ENCODE results near the gene RASGRF2.

The RASGRF2 gene

GRCh38 chr5:81230416-81230815 is 270.3 kb downstream of the RASGRF2 start:
- no peak for TF ChIP-seq CTCF (IDR thresholded peaks at IDR 0.05)
- Histone ChIP-seq H3K4me1 (no peaks in the 10 kb centered on the region), H3K79me2 (no peaks in the 10 kb centered on the region), H2AFZ (no peak overlapping the region), H3K27ac (no peak overlapping the region), H3K27me3 (ENCODE audit: control insufficient read depth, insufficient read depth, low read length) (no peaks in the 10 kb centered on the region), H3K36me3 (ENCODE audit: control insufficient read depth, insufficient read depth, low read length) (no peaks in the 10 kb centered on the region), H3K4me2 (ENCODE audit: low read length) (no peak overlapping the region), H3K4me3 (ENCODE audit: low read depth, low read length) (no peak overlapping the region), H3K9ac (no peak overlapping the region), H3K9me3 (ENCODE audit: control insufficient read depth, low read length) (no peaks in the 10 kb centered on the region)

- peak overlapping the region; percentile 95 for H2AFZ ChIP-seq
Observed at GRCh38 chr5:81232464-81233079, 272.4 kb downstream of the RASGRF2 start.

GRCh38 chr5:81233080-81233634 is 273.0 kb downstream of the RASGRF2 start, which contains the start of gene CKMT2:
Gene CKMT2, plus strand, starts transcription at chr5:81233322. Its CDS starts 17,811 bp downstream, at chr5:81251133.
- no peak within 1 kb of the TSS for H3K9ac ChIP-seq
- H3K27me3 ChIP-seq (ENCODE audit: control insufficient read depth, insufficient read depth, low read length), result no peaks in the 10 kb centered on the region
- no peaks in the 10 kb centered on the region for H3K36me3 ChIP-seq (ENCODE audit: control insufficient read depth, insufficient read depth, low read length)
- no peaks in the 10 kb centered on the region for H3K4me1 ChIP-seq
- H2AFZ ChIP-seq, result peak within 1 kb of the TSS; percentile 95
- peak within 1 kb of the TSS; percentile 58 for H3K4me2 ChIP-seq (ENCODE audit: low read length)
- no peak for TF ChIP-seq CTCF (IDR thresholded peaks at IDR 0.05)
- no peaks in the 10 kb centered on the region for H3K79me2 ChIP-seq
- H3K9me3 ChIP-seq (ENCODE audit: control insufficient read depth, low read length), result no peaks in the 10 kb centered on the region
- H3K27ac ChIP-seq, result peak within 1 kb of the TSS; percentile 58
- H3K4me3 ChIP-seq (ENCODE audit: low read depth, low read length), result peak within 1 kb of the TSS; percentile 52

More at GRCh38 chr5:81232464-81233079, 272.4 kb downstream of the RASGRF2 start:
- Histone ChIP-seq H3K9me3 (ENCODE audit: control insufficient read depth, low read length) (no peaks in the 10 kb centered on the region), H3K27ac (peak overlapping the region; percentile 58), H3K36me3 (ENCODE audit: control insufficient read depth, insufficient read depth, low read length) (no peaks in the 10 kb centered on the region), H3K4me1 (no peaks in the 10 kb centered on the region), H3K4me2 (ENCODE audit: low read length) (peak overlapping the region; percentile 58), H3K9ac (no peak overlapping the region), H3K27me3 (ENCODE audit: control insufficient read depth, insufficient read depth, low read length) (no peaks in the 10 kb centered on the region), H3K79me2 (no peaks in the 10 kb centered on the region), H3K4me3 (ENCODE audit: low read depth, low read length) (peak overlapping the region; percentile 52)
- no peak for TF ChIP-seq CTCF (IDR thresholded peaks at IDR 0.05)

- TF ChIP-seq CTCF (IDR thresholded peaks at IDR 0.05), result no peak
- no peak overlapping the region for H3K27ac ChIP-seq
- H3K9me3 ChIP-seq (ENCODE audit: control insufficient read depth, low read length), result no peaks in the 10 kb centered on the region
- H3K79me2 ChIP-seq, result peaks cover 3% of the 10 kb centered on the region
- H3K27me3 ChIP-seq (ENCODE audit: control insufficient read depth, insufficient read depth, low read length), result no peaks in the 10 kb centered on the region
- peak overlapping the region; percentile 12 for H2AFZ ChIP-seq
- no peak overlapping the region for H3K9ac ChIP-seq
- no peaks in the 10 kb centered on the region for H3K36me3 ChIP-seq (ENCODE audit: control insufficient read depth, insufficient read depth, low read length)
- H3K4me1 ChIP-seq, result no peaks in the 10 kb centered on the region
- H3K4me3 ChIP-seq (ENCODE audit: low read depth, low read length), result peak overlapping the region; percentile 52
- H3K4me2 ChIP-seq (ENCODE audit: low read length), result peak overlapping the region; percentile 58
Observed at GRCh38 chr5:81234299-81234698, 274.1 kb downstream of the RASGRF2 start.

GRCh38 chr5:81234801-81235200 is 274.6 kb downstream of the RASGRF2 start:
- no peak overlapping the region for H2AFZ ChIP-seq
- H3K36me3 ChIP-seq (ENCODE audit: control insufficient read depth, insufficient read depth, low read length), result no peaks in the 10 kb centered on the region
- H3K27ac ChIP-seq, result no peak overlapping the region
- H3K4me1 ChIP-seq, result no peaks in the 10 kb centered on the region
- no peaks in the 10 kb centered on the region for H3K9me3 ChIP-seq (ENCODE audit: control insufficient read depth, low read length)
- no peak overlapping the region for H3K9ac ChIP-seq
- H3K27me3 ChIP-seq (ENCODE audit: control insufficient read depth, insufficient read depth, low read length), result no peaks in the 10 kb centered on the region
- peak overlapping the region; percentile 13 for H3K4me3 ChIP-seq (ENCODE audit: low read depth, low read length)
- peaks cover 3% of the 10 kb centered on the region for H3K79me2 ChIP-seq
- no peak for TF ChIP-seq CTCF (IDR thresholded peaks at IDR 0.05)
- H3K4me2 ChIP-seq (ENCODE audit: low read length), result peak overlapping the region; percentile 58

Data from parathyroid adenoma (tissue), 2 donors.